Measurements from ENCODE around the gene SNX2. TPM values are rescaled to one million over a fixed set of nuclear protein-coding genes. Genes with fewer than 3 reads are reported as not detected.
A peak's percentile ranks its signal among the peaks of the same experiment; 100 is the strongest.
"Not testable (repeated sequence)": the region's sequence is repeated elsewhere in the genome, so short reads cannot be mapped to it uniquely, and the experiment has no call there.

The SNX2 gene
- polyA plus RNA-seq (2013, experiment 1 of 2; ENCODE audit: insufficient read length), result 48.1 TPM
- polyA plus RNA-seq (2013, experiment 2 of 2; ENCODE audit: insufficient read length), result 59.3 TPM

GRCh38 chr5:122774861-122775549 is at the start of gene SNX2:
Gene SNX2 (plus strand): TSS chr5:122775080. CDS start chr5:122775104, 24 bp downstream.
- peak; percentile 86 for DNase-seq

GRCh38 chr5:122727112-122727541 is 47.8 kb upstream of the SNX2 start:
- peak; percentile 85 for DNase-seq

GRCh38 chr5:122730037-122730436 is 44.8 kb upstream of the SNX2 start:
- no peak for DNase-seq

GRCh38 chr5:122730456-122730855 is 44.4 kb upstream of the SNX2 start:
- DNase-seq, result no peak

GRCh38 chr5:122736086-122736845 is 38.6 kb upstream of the SNX2 start:
- DNase-seq, result no peak

GRCh38 chr5:122738088-122738487 is 36.8 kb upstream of the SNX2 start:
- no peak for DNase-seq

- DNase-seq, result peak; percentile 48
Measured at GRCh38 chr5:122741681-122742080, 33.2 kb upstream of the SNX2 start.

GRCh38 chr5:122743261-122743660 is 31.6 kb upstream of the SNX2 start:
- no peak for DNase-seq

- DNase-seq, result no peak
Measured at GRCh38 chr5:122745597-122745996, 29.3 kb upstream of the SNX2 start.

GRCh38 chr5:122749886-122750285 is 25.0 kb upstream of the SNX2 start:
- no peak for DNase-seq

- DNase-seq, result peak; percentile 76
Measured at GRCh38 chr5:122751293-122751782, 23.5 kb upstream of the SNX2 start.

GRCh38 chr5:122753500-122753899 is 21.4 kb upstream of the SNX2 start:
- DNase-seq, result no peak

- peak; percentile 12 for DNase-seq
Measured at GRCh38 chr5:122755783-122756182, 19.1 kb upstream of the SNX2 start.

- peak; percentile 80 for DNase-seq
Measured at GRCh38 chr5:122756264-122756911, 18.5 kb upstream of the SNX2 start.

- DNase-seq, result no peak
Measured at GRCh38 chr5:122757285-122757684, 17.6 kb upstream of the SNX2 start.

- DNase-seq, result no peak
Measured at GRCh38 chr5:122759241-122760070, 15.4 kb upstream of the SNX2 start.

GRCh38 chr5:122760236-122760635 is 14.6 kb upstream of the SNX2 start:
- no peak for DNase-seq

- DNase-seq, result no peak
Measured at GRCh38 chr5:122761115-122761514, 13.8 kb upstream of the SNX2 start.

GRCh38 chr5:122761896-122762295 is 13.0 kb upstream of the SNX2 start:
- DNase-seq, result not testable (repeated sequence)

GRCh38 chr5:122766130-122766529 is 8.8 kb upstream of the SNX2 start:
- DNase-seq, result no peak

- no peak for DNase-seq
Measured at GRCh38 chr5:122770477-122770876, 4.4 kb upstream of the SNX2 start.

GRCh38 chr5:122772446-122772845 is 2.4 kb upstream of the SNX2 start:
- peak; percentile 71 for DNase-seq
